COLO668 (cell line): ENCODE results near the gene SNAPC4.

ENCODE experiments used
- DNase-seq: peaks from one replicate; lab custom pipeline; 2025; ENCODE audit not compliant: unreplicated experiment; lab: John Stamatoyannopoulos, UW

The SNAPC4 gene

DNA sequence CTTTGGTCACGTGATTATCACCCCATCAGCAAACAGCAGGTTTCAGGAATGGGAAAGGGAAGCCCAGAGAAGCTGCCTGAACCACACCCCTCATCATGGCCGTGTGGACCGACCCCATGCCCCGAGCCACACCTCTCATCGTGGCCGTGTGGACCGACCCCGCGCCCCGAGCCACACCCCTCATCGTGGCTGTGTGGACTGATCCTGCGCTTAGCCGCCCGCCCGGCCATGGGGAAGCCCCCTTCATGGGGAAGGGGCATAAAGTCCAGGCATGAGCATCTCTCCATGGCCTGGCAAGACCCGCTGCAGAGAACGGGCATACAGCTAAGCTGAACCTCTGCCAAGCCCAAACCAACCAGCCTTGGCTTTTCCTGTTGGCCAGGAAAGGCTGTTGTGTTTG, 6.4 kb downstream of the SNAPC4 start:
- DNase-seq, result no peak

DNA sequence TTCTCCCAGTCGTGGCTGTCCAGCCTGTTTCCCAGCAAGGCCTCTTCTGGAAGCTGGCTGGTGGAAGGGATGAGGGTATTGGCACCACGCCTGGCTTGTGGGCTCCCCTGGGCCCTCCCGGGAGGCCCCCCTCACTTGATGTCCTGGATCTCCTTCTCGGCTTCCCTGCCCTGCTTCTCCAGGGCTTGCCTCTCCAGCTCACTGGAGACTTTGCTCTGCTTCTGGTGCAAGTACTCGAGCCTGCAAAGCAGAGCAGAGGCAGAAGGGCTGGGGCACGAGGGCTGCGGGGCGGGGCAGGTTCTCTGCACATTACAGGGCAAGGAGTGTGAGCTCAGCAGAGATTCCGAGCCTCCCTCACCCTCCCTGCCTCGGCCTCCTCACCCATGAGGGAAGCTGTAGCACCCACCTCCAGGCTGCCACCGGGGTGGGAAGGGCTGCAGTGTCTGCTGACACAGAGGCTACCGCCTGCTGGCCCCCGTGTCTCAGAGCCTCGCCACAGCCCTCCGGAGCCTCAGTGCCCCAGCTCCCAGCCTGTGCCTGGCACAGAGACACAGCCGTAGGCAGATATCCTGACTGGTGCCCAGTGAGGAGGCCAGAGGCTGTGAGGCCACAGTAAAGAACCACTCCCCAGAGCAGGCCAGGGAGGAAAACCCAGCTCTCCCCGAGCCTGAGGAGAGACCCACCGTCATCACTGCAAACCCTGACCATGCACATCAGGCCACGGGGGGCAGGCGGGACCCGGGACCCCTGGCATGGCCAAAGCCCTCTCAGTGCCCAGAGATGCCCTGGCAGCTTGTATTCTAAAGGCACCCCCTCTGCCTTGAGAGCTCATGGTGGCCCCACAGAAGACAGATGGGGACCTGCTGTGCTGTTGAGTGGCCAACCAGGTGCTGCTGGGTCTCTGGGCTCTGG, 7.2 kb downstream of the SNAPC4 start:
- DNase-seq, result no peak

DNA sequence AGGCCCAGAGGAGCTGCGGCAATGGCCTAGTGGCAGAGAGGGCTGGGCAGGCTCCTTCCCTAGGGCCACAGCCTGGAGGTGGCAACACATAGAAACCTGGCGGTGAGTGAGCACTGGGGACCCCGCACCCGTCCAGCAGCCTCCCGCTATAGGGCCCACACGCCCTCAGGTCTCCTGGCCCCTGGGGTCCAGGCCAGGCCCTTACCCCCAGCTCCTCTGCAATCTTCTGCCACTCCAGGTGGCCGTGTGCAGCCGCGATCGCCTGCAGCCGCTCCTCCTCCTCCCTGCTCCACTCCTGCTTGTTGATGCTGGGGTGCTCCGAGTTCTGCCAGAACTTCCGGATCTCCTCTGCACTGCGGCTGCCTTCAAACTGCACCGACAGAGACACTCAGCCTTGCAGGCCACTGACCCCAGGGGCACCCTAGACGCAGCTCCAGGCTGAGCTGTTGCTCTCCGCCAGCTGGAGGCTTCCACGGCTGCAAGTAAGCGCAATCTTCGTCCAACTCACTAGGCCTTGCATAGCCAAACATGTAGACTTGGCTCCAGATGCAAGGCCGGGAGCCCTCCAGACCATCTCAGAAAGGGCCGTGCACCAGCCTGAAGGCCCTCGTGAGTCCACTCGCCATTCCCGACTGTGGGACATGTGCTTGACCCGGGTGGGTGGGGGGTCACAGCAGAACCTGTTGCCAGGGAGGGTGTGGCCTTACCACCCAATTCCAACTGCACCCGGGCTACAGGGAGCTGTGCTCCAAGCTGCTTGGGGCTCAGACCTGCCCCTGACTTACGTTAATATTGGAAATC, 8.0 kb downstream of the SNAPC4 start:
- no peak for DNase-seq

DNA sequence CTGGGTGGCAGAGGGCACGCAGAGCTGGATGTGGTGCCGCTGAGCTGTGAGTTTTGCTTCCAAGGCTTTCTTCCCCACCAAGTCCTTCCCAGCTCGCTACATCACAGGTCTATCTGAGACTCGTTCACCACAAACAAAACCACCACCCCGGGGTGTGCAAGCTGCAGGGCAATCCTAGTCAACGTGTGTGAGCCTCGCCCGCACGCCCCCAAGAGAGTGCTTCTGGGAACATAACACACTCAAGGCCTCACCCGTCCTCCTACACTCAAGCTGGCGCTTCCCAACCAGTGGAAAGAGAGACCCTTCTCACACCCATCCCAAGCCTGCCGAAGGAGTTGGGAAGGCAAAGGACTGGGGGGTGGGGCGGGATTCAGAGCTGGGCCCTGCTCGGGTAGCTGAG, 10.6 kb downstream of the SNAPC4 start:
- no peak for DNase-seq

DNA sequence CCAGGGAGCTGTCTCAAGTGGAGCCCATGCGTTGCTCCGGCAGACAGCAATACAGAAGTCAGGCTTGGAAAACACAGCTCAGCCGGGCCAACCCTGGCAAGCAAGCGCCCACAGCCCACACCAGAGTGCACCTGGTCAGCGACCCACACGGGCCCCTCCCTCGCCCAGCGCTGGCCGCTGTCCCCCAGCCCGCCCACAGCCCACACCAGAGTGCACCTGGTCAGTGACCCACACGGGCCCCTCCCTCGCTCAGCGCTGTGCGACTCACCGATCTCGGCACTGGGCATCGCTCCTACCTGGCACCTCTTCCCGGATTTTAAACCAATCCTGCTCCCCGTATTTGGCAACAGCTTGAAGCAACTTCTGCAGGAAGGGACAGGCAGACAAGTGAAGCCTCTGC, 12.8 kb downstream of the SNAPC4 start:
- DNase-seq, result no peak

DNA sequence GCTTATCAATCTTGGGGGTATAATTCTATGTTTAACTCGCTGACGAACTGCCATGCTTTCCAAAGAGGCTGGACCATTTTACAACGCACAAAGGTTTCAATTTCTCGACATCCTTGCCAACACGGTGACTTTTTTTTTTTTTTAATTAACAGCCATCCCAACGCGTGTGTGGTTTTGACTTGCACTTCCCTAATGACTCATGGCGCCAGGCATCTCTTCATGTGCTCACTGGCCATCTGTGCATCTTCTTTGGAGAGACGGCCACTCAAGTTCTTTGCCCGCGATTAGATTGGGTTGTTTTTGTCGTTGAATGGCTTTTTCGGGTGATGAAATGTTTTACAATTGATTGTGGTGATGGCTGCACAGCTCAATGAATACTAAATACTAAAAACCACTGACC, 14.0 kb downstream of the SNAPC4 start:
- no peak for DNase-seq

DNA sequence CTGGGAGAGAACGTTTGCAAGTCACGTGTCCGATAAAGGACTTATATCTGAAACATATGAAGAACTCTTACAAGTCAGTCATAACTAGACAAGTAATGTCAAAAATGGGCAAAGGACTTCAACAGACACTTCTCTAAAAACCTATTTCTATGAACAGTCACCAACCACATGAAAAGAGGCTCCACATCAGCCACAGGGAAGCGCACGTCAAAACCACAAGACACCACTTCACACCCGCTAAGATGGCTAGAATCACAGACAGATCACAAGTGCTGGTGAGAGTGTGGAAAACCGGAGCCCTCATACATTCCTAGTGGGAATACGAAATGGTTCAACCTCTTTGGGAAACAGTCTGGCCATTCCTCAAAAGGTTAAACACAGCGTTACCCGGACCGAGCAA, 15.0 kb downstream of the SNAPC4 start:
- no peak for DNase-seq

GRCh38 chr9:136383436-136383835, 16.5 kb downstream of the SNAPC4 start:
- no peak for DNase-seq

DNA sequence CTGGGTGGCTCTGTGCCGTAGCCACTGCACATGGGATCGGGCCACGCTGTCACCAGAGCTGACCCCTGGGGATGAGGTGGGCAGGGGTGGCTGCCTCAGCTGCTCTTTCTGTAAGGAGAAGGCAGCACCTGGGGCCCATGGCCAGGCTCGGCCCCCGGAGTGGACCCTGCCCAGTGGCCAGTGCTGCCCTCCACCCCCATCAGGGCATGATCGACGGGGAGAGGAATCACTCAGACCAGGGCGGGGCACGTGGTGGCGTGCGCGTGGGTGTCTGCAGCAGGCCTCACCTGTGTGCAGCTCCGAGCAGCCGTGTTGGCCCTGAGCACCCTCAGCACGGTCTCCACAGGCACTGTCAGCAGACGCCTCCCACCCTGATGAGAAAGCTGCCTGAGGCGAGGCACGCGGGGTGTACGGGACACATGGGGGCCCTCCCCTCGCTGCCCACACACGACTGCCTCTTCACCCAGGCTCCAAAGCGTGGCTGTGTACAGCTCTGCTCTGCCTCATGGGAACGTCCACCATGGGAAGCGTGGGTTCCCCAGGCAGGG, 17.9 kb downstream of the SNAPC4 start:
- no peak for DNase-seq

DNA sequence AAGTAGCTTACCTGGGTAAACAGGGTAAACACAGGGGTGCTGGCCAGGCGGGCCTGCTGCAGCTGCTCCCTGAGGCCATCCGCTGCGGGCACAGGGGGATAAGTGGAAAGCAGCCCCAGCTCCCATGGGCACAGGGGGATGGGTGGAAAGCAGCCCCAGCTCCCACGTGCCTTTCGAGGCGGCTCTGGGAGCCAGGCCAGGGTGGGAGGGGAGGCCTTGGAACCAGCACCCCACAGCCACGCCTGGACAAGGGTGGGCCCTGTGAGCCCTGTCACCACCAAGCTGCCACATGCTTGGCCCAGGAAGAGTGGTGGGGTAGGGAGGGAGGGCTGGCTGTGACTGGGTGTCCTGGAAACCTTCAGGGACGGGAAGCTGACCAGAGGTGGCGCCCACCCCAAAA, 18.7 kb downstream of the SNAPC4 start:
- DNase-seq, result no peak

- DNase-seq, result no peak
Observed at GRCh38 chr9:136380381-136380780, 19.6 kb downstream of the SNAPC4 start.

DNA sequence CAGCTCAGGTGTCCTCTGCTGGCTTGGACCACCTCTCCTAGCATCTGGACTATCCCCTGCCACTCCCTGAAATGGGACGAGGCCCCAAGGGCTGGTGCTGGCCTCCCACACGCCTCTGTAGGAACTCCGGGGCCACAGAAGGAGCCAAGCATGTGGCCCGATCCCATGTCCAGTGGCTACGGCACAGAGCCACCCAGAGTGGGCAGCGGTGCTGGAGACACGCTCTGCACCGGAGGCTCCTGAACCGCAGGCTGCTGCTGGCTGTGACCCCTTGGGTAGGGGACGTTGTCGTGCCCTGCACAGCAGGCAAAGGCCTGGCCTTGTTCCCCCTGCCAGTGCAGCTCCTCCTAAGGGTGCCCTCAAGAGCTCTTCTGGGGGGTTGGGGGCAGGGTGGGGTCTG, 20.1 kb downstream of the SNAPC4 start:
- DNase-seq, result no peak

- DNase-seq, result no peak
Observed at GRCh38 chr9:136379401-136379800, 20.6 kb downstream of the SNAPC4 start.

DNA sequence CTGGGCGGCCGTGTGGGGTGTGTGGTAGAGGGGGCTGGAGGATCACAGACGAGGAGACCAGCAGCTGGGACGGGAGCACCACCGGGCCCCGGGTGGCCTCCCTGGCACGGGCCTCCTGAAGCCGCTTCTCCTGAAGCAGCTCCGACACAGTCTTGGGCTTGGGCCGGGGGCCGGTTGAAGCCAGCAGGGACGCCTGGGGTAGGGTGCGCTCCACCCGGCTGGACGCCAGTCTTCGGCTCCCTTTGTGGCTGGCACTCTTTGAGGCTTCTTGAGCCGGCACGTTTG, 21.0 kb downstream of the SNAPC4 start:
- DNase-seq, result no peak

GRCh38 chr9:136378170-136379002, 21.6 kb downstream of the SNAPC4 start:
- no peak for DNase-seq

GRCh38 chr9:136377341-136378169, 22.4 kb downstream of the SNAPC4 start:
- no peak for DNase-seq

- DNase-seq, result no peak
Observed at GRCh38 chr9:136376457-136376856, 23.5 kb downstream of the SNAPC4 start.

DNA sequence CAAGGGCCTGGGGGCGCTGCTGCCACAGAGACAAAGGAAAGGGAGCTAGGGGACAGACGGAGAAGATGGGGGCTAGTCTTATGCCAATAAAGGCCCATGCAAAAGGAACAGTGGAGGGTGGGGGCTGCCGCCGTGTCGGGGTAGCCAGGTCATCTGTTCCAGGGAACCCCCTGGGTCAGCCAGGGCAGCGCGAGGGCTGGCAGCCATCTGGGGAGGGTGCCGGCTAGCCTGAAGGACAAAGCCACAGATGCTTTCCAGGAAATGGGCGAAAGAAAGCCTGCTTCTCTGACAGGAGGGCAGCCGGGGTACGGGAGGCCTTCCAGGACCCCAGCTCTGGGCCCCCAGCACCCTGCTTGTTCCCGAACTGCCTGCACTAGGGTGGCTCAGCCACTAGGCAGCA, 24.9 kb downstream of the SNAPC4 start:
- no peak for DNase-seq

- DNase-seq, result no peak
Observed at GRCh38 chr9:136374183-136374575, 25.8 kb downstream of the SNAPC4 start.
